ENCODE results near the gene HBM.
"Not testable (repeated sequence)": the region's sequence is repeated elsewhere in the genome, so short reads cannot be mapped to it uniquely, and the experiment has no call there.

The HBM gene, protein sequence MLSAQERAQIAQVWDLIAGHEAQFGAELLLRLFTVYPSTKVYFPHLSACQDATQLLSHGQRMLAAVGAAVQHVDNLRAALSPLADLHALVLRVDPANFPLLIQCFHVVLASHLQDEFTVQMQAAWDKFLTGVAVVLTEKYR

DNA sequence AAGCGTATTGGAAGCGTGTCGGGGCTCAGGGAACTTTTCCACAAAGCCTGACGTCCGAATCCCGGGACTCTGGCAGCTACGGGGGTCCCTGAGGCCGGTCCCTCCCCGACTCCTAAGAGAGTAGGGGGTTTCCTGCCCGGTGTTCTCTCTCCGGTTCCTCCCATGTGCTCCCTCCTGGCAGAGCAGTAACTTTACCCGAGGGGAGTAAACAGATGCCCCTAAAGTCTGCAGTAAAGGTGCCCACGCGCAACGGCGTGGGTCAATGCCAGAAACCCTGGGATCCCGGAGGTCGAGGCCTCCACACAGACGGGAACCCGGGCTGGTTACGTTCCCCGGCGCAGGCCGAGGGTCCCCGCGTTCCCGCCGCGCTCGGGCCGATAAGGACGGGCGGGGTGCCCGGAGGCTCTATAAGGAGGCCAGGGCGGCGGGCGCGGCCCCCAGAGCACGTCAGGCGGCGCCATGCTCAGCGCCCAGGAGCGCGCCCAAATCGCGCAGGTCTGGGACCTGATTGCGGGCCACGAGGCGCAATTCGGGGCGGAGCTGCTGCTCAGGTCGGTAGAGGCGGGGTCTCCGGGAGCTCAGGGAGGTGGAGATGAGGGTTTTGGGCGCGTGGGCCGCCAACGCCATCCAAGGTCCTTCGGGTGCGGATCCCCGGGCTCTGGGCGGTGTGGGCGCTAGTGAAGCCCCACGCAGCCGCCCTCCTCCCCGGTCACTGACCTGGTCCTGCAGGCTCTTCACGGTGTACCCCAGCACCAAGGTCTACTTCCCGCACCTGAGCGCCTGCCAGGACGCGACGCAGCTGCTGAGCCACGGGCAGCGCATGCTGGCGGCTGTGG is at the start of gene HBM:
TSS of gene HBM (plus strand) at position 440 of the 836 bp plus-strand sequence. CDS start at position 460, 20 bp downstream.
- no peak for DNase-seq (ENCODE audit: low read depth in 2 of 2, low spot score in 1 of 2)

DNA sequence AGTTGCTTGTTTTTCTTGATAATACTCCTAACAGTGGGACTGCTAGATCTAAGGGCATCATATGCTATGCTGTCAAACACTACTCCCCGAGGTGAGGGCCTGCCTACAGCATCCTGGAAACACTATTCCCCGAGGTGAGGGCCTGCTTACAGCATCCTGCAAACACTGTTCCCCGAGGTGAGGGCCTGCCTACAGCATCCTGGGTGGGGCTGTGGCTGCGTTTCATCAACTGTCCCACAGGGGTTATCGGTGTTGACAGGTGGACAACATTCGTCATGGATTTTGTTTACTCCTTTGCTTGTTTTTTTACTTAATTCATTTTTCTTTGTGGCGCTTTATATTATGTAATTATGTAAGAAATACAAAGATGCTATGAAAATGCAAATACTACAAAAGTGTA is 49.8 kb upstream of the HBM start:
- no peak for DNase-seq (ENCODE audit: low read depth in 2 of 2, low spot score in 1 of 2)

DNA sequence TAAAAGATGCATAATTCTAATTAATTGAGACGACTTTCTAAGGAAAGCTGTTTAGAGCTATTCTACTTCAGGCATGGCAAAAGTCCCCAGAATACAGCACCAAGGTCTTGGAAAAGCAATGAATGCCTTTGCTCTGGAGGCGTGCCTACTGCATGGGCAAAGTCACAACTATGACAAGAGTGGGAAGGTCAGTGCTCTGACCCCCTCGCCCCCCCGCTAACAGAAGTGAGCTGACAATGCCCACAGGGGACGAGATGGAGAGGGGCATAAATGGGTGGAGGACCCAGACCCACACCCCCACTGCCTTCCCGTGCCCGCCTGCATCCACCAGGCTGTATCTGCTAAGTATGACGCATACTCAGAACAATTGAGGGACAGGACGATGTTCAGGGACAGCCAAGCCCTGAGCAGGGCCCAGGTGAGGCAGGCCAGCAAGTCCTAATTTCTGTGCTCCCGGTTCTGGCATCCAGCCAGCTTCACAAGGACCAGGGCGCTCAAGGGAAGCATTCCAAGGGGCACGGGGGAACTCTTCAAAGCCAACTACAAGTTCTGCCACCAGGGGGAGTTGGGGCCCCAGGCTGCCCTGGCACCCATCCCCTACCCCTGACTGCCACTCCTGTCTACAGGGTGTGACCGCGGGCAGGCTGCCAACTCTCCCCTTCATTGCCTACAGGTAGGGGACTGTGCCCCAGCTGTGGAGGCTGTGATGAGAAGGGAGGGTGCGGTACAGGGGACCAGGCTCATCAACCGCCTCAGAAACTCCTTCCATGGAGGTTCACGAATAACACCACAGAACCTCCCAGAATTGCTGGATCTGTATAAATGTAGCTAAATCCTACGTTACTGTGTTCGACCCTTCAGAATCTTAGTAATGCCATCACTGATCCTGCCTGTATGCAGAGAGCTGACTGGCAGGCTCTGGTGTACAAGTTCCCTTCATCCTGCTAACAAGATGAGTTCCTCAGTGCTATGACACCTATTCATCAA is 48.1 kb upstream of the HBM start:
- DNase-seq (ENCODE audit: low read depth in 2 of 2, low spot score in 1 of 2) = peak; percentile 37 to 52

DNA sequence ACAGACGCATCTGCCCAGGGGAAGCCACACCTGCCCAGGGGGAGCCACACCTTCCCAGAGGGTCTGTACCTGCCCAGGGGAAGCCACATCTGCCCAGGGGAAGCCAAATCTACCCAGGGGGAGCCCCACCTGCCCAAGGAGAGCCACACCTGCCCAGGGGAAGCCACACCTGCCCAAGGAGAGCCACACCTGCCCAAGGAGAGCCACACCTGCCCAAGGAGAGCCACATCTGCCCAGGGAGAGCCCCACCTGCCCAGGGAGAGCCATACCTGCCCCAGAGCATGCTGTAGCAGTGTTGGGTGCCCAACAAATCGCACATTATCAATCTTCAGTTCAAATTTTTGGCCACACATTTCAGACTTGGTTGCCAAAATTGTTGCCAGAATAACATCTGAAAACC is 46.9 kb upstream of the HBM start:
- DNase-seq (ENCODE audit: low read depth in 2 of 2, low spot score in 1 of 2) = no peak

DNA sequence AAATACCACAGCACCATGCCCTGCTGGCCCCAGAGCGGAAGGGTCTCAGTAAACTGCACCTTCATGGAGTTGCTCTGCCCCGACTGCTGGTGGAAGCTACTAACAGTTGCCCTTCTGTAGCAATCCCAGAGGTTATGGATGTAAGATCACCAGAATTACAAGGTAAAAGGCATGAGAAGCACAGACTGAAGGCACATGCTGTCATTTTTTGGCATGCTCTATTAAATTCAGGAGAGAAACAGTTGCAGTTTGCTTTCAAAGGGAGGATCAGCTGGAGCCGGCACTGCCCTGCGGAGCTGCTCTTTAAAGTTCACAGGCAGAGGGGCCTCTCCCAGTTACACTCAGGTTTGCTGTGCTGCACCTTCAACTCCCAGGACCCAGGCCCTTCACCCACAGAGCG is 46.5 kb upstream of the HBM start:
- DNase-seq (ENCODE audit: low read depth in 2 of 2, low spot score in 1 of 2) = no peak

DNA sequence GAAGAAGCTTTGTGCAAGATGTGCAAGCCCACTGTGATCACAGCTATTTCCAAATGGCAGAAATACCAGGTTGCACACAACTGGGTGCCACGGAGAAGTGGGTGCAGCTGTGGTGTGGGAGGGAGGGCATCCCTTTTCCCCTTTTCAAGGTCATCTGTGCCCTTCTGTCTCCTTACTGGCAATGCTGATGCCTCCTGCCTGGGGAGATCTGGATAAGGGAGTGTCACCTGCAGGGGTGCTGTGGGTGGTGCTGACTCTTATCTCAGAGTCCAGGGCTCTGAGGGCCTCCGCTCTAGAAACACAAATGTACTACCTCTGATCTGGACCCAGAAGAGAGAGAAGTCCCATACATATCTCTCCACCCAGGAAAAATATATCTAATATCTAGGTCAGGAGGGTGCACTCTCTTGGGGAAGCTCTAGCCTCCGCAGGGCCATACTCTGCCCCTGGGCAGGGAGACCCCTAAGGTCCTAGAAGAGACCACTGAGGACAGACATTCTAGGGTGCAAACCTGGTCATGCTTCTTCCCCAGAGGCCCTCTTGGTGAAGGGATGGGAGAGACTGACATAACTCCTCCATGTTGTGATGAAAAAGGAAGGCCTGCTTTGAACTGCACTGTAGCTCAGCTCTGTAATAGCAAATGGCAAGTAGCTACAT is 45.8 kb upstream of the HBM start:
- DNase-seq (ENCODE audit: low read depth in 2 of 2, low spot score in 1 of 2) = no peak

DNA sequence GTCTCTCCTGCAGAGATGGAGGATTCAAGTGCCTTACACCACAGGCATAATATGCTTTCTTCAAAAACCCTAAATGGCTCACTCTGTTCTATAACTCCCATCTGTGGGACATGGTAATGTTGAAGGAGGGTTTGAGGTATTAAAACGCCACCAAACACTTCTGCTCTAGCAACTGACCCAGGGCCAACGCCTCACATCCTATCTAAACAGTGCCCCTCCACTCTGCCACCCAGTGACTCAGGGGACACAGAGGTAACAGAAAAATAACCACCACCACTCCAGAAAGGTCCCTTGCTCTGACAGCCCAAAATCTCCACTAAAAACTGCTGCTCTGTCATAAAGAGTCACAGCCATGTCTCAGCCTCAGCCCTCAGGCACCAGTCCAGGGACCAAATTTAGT is 45.0 kb upstream of the HBM start:
- no peak for DNase-seq (ENCODE audit: low read depth in 2 of 2, low spot score in 1 of 2)

DNA sequence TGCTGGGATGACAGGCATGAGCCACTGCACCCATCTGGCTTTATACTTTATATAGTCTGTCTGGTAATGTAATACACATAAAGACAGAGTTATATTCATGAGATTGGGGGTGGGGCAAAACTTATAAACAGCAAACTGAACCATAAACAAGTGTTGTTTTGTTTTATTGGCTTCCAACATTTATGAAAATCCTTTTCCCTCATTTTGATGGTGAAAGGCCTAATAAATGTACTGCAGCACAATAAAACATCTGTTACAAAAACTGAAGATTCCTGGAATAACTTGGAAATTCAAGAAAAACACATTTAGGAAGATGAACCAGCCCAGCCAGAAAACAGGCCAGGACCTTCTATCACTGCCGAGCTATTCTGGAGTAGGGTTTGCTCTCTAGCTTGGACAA is 43.4 kb upstream of the HBM start:
- DNase-seq (ENCODE audit: low read depth in 2 of 2, low spot score in 1 of 2) = no peak

DNA sequence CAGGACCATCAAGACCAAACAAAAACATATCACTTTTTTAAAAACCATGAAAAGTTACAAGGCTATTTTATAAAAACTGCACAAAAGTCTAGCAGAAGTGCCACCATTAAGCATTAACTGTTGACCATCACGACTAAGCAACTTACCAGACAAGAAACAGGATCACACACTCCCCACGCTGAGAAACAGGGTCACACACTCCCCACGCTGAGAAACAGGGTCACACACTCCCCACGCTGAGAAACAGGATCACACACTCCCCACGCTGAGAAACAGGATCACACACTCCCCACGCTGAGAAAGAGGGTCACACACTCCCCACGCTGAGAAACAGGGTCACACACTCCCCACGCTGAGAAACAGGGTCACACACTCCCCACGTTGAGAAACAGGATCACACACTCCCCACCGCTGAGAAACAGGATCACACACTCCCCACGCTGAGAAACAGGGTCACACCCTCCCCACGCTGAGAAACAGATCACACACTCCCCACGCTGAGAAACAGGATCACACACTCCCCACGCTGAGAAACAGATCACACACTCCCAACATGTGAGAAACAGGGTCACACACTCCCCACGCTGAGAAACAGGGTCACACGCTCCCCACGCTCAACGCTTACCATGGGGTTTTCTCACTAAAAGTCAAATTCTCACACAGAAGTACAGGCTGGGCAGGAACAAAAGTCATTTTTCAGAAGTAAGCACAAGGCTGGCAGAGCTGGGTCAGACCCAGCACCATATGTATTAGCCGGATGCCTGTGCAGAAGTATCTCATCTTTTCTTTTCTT is 42.0 kb upstream of the HBM start:
- not testable (repeated sequence) for DNase-seq (ENCODE audit: low read depth in 2 of 2, low spot score in 1 of 2)

DNA sequence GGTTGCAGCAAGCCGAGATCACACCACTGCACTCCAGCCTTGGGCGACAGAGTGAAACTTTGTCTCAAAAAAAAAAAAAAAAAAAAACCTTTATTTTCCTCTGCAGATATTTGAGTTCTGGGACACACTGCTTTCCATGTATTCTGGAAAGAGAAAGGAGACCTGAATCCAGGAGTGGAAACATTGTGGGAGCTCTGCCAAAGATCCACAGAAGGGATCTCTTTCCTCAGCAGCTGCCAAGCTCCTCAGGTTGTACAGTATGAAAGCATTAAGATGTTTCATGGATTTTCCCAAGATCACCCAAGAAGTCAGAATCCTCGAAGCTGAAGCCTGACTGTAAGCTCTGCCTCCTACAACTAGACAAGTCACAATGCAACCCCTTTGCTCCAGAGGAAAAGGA is 40.8 kb upstream of the HBM start:
- no peak for DNase-seq (ENCODE audit: low read depth in 2 of 2, low spot score in 1 of 2)

DNA sequence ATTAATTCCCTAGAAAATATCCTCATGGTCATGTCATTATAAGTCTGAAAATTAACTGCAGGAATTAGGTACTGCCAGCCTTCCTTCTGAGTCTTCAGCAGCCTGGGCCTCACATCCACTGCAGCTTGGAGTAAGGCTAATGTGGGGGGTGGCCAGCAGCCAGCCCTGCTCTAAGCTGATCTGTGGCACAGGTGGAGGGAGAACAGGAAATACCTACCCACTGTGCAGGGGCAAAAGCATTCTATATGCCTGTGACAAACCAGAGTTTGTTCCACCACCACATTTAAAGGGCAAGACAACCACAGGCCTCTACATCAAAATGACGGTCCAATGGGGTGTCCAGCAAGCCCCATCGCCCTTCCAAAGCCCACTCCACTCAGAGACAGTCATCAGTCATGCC is 36.7 kb upstream of the HBM start:
- DNase-seq (ENCODE audit: low read depth in 2 of 2, low spot score in 1 of 2) = no peak

DNA sequence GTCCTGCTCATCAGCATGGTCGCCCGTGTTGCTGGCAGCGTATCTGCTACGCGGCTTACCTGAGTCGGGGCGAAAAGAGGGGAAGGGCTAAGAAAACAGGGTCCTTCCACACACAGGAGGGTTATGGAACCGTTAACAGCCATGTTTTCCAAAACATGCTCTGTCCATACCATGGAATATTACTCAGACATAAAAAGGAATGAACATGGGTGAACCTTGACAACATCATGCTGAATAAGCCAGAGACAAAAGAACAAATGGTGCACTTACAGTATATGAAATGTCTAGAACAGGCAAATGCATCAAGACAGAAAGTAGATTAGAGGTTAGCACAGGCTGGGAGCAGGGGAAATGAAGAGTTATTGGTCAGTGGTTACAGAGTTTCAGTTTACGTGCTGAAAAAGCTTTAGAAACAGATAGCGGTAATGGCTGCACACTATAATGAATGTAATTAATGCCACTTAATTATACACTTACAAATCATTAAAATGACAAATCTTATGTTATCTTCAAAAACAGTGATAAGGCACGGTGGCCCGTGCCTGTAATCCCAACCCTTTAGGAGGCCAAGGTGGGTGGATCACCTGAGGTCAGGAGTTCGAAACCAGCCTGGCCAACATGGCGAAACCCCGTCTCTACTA is 35.1 kb upstream of the HBM start:
- no peak for DNase-seq (ENCODE audit: low read depth in 2 of 2, low spot score in 1 of 2)

DNA sequence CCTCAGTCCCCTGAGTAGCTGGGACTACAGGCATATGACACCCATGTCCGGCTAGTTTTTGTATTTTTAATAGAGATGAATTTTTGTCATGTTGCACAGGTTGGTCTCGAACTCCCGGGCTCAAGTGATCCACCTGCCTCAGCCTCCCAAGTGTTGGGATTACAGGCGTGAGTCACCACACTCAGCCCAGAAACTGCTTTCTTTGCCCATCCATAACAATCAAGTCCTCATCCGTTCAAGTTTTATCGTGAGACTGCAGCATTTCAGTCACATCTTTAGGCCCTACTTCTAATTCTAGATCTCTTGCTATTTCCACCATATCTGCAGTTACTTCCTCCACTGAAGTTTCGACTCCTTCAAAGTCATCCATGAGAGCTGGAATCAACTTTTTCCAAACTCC is 33.7 kb upstream of the HBM start:
- DNase-seq (ENCODE audit: low read depth in 2 of 2, low spot score in 1 of 2) = no peak

DNA sequence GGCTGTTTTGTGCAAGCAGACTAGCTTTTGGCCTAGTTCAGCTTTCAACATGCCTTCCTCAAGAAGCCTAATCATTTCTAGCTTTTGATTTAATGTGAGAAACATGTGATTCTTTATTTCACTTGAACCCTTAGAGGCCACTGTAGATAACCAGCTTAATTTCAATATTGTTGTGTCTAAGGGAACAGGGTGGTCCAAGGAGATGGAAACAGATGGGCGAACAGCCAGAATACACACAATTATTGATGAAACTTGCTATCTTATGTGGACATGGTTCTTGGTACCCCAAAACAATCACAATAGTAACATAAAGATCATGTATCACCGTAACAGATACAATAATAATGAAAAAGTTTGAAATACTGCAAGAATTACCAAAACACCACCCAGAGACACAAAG is 32.1 kb upstream of the HBM start:
- no peak for DNase-seq (ENCODE audit: low read depth in 2 of 2, low spot score in 1 of 2)

DNA sequence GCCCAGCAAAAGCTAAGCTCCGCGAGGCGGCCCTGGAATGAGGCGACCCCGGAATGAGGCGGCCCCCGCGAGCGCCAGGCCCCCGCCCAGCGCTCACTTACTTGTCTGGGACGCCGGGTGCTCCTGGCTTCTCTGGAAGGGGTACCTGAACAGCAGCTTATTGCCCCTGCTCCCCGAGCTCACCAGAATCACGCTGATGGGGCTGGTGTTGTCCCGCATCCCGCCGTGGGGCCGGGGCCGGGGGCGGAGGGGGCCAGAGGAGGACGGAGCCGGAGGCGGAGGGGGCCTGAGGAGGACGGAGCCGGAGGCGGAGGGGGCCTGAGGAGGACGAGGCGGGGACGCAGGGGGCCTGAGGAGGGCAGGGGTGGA is 27.7 kb upstream of the HBM start:
- DNase-seq (ENCODE audit: low read depth in 2 of 2, low spot score in 1 of 2) = no peak

DNA sequence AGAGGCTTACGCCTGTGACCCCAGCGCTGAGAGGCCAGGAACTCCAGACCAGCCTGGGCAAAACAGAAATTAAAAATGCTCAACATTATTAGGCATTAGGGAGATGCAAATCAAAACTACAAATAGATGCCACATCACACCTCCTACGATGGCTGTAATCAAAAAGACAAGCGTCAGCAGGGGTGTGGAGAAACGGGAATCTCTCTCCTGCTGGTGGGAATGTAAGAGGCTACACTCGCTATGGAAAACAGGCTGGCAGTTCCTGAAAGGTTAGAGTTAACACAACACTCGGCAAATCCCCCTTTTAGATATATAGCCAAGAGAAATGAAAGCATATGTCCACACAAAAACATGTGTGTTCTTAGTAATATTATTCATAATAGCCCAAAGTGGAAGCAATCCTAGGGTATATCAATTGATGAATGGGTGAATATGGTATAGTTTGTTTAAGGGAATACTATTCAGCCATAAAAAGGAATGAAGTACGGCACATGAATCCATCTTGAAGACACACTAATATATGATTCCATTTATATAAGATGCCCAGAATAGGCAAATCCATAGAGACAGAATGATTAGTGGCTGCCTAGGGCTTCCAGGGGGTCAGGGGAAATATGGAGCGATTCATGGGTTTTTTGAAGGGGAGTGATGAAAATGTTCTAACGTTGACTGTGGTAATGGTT is 25.5 kb upstream of the HBM start:
- no peak for DNase-seq (ENCODE audit: low read depth in 2 of 2, low spot score in 1 of 2)

DNA sequence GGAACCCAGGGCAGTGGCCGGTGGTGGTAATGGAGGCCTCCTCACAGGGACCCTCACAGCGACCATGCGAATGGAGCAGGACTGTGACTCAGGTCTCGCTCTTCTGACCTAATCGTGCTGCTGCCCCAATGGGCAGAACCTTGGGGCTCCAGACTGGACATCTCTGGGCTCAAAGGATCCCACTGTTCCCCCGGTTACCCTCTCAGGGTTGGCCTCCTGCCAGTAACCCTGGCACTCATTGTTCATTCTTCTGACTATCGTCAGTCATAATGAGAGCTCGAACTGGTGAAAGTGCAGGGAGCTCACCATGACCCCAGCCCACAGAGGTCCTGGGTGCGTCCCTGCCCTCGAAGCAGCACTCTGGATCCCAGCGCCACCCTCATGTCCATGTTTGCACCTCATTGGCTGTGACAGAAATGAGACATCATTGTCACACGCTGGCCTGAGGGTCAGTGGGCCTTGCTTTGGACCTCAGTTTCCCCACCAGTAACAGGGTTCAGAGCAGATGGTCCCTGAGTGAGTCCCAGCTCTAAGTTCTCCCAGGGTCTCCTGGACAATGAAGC is 23.3 kb upstream of the HBM start:
- no peak for DNase-seq (ENCODE audit: low read depth in 2 of 2, low spot score in 1 of 2)

DNA sequence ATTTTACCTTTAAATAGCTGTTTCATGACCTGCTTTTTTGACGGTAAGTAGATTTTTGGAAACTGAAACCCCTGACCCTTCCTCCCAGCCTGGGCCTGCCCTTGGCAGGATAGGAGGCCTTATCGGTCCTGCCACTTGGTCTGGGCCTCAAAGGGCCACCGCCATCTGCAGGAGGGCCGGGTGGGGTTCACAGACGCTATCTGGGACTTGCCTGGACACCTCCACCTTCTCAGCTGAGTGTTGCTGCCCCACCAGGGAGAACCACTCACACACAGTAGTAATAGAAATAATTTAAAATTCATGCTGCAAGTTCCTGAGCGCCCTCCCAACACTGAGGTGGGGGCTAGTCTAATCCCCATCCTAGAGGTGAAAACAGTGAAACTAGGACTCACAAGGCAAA is 22.7 kb upstream of the HBM start:
- no peak for DNase-seq (ENCODE audit: low read depth in 2 of 2, low spot score in 1 of 2)

DNA sequence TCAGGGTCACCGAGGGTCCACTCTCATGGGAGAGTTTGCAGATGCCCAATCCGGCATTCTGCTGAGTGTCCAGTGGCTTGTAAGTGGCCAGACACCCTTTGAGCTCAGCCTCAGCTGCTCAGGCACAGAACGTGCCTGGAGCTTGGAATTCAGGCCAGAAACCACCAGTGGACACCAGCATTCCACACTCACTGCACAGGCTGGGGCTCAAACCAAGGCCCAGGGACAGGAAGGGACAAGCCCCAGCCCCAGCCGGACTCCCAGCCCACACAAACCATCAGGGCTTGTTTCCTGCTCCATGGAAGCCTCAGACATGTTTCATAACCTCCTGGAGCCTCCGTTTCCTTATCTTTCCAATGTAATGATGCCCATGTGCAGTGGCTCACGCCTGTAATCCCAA is 22.3 kb upstream of the HBM start:
- no peak for DNase-seq (ENCODE audit: low read depth in 2 of 2, low spot score in 1 of 2)
